NB4 (cell line): ENCODE measurements around the gene ICE1.
"Not testable (repeated sequence)": the region's sequence is repeated elsewhere in the genome, so short reads cannot be mapped to it uniquely, and the experiment has no call there.

Experiments used
- POLR2A ChIP-seq: IDR thresholded peaks from 2 replicates; pipeline ENCODE4 v1.6.1; 2011; ENCODE audit warnings: mild to moderate bottlenecking; ENCODE audit not compliant: insufficient read length; ENCODE audit errors: extremely low read depth
- TF ChIP-seq, protein P1 (sequence below): IDR thresholded peaks from one replicate; pipeline ENCODE4 v1.5.1; 2012; ENCODE audit warnings: low read depth, low read length
- TF ChIP-seq, protein P2 (sequence below): IDR thresholded peaks from 2 replicates; pipeline ENCODE4 v1.6.1; 2011; ENCODE audit warnings: low read depth, low read length

DNA sequence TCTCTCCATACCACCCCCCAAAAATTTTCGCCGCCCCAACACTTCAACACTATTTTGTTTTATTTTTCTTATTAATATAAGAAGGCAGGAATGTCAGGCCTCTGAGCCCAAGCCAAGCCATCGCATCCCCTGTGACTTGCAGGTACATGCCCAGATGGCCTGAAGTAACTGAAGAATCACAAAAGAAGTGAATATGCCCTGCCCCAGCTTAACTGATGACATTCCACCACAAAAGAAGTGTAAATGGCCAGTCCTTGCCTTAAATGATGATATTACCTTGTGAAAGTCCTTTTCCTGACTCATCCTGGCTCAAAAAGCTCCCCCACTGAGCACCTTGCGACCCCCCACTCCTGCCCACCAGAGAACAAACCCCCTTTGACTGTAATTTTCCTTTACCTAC lies 98.1 kb downstream of the ICE1 start:
- TF ChIP-seq, protein P1, sequence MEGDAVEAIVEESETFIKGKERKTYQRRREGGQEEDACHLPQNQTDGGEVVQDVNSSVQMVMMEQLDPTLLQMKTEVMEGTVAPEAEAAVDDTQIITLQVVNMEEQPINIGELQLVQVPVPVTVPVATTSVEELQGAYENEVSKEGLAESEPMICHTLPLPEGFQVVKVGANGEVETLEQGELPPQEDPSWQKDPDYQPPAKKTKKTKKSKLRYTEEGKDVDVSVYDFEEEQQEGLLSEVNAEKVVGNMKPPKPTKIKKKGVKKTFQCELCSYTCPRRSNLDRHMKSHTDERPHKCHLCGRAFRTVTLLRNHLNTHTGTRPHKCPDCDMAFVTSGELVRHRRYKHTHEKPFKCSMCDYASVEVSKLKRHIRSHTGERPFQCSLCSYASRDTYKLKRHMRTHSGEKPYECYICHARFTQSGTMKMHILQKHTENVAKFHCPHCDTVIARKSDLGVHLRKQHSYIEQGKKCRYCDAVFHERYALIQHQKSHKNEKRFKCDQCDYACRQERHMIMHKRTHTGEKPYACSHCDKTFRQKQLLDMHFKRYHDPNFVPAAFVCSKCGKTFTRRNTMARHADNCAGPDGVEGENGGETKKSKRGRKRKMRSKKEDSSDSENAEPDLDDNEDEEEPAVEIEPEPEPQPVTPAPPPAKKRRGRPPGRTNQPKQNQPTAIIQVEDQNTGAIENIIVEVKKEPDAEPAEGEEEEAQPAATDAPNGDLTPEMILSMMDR = not testable (repeated sequence)
- TF ChIP-seq, protein P2, sequence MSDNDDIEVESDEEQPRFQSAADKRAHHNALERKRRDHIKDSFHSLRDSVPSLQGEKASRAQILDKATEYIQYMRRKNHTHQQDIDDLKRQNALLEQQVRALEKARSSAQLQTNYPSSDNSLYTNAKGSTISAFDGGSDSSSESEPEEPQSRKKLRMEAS = not testable (repeated sequence)
- not testable (repeated sequence) for TF ChIP-seq POLR2A
